Measurements from ENCODE around the gene KCNT2.

The KCNT2 gene

DNA sequence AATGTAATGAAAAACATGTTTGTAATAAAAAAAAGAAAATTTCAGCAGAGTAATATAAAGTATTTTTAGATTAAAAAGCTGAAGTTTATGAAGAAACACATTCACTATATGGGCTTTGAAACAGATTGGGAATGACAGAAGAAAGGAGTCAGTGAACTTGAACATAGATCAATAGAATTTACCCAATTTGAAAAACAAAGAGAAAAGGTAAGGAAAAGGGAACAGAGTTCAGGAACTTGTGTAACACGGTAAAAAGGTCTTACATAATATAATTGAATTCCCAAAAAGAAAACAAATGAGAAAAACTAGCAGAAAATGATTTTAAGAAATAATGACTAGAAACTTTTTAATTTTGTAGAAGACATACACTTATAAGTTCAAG lies 206.8 kb downstream of the KCNT2 start:
- no peak for DNase-seq

GRCh38 chr1:196400478-196401451 lies 207.5 kb downstream of the KCNT2 start:
- no peak for DNase-seq

GRCh38 chr1:196399713-196400112 lies 208.5 kb downstream of the KCNT2 start:
- no peak for DNase-seq

DNA sequence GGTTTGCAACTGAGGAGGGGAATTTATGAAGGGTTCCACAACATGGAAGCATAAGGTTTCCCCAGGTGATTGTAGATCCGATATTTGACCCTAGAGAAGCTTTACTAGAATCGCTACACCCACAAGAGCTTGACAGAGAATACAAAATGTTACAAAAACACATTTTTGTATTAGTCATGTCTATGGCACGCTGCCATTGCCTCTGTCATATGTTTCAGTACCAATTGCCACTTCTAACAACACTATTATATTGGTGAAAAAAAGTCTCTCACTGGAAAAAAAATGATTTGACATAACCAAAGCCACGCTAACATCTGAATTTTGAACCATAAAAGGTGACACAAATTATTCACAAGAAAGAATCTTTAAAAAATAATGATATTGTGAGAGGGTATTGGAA lies 214.5 kb downstream of the KCNT2 start:
- peak in 1 of 58 donors; percentile 18 for DNase-seq

DNA sequence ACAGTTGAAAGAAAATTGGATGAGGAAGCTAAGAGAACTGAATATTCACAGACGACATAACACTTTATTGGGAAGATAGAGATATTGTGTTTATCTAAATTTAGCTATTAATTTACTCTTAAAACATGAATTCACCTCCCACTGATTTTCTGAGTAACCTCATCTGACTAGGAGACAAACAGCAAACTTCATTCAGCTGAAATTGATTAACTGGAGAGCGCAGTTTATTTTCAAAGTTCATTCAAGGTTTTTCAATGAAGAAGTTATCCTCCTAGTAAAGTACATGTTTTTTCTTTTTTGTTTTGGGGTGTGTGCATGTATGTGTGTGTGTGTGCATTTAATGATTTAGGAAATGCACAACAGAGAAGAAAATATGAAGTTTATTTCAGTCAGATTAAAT lies 215.0 kb downstream of the KCNT2 start:
- DNase-seq: no peak

GRCh38 chr1:196387766-196388165 lies 220.5 kb downstream of the KCNT2 start:
- no peak for DNase-seq

DNA sequence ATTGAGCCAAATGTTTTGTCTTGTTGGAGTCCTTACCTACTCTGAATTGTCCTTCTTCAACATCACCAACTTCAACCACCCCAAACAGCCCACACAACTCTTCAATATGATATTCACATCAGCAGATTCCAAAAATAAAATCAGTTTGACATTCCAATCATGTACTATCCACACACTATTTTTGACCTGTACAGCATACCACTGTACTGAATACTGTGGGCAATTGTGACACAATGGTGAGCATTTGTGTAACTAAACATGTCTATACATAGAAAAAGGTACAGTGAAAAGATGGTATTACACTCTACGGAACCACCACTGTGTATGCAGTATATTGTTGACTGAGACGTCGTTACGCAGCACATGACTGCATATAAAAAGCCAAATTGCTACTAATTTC lies 223.1 kb downstream of the KCNT2 start:
- DNase-seq: no peak

DNA sequence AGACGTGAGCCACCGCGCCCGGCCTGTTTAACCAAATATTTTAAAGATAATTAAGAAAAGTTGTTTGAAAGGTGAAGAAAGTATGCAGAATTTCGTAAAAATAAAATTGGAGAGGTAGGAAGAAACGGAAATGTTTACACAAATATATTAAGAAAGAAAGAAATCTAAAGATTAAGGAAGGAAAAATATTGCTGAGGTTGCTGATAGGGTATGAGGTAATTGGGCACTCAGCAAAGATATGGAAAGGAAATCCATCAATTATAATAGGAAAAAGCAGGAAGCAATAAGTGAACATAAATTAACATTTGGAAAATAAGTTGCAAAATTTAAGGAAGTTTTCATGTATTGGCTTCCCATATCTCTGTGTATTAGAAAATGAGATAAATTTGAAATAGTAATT lies 225.9 kb downstream of the KCNT2 start:
- DNase-seq: no peak

DNA sequence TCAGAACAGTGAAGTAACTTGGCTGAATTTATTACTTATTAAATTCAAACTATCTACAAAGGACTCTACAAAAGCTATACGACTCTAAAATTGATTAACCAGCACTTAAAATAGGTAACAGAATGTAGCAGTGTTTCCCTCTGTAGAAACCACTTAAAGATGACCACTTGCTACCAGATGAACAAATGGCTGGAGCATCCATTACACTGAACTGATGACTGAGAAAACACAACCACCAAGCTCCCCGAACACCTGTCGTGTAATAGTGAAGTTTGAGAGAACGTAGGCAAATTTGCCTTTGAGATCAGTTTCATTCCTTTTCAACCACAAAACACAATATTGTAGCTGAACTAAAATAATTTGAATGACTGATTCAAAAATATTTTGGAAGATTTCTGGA lies 226.7 kb downstream of the KCNT2 start:
- DNase-seq: no peak

DNA sequence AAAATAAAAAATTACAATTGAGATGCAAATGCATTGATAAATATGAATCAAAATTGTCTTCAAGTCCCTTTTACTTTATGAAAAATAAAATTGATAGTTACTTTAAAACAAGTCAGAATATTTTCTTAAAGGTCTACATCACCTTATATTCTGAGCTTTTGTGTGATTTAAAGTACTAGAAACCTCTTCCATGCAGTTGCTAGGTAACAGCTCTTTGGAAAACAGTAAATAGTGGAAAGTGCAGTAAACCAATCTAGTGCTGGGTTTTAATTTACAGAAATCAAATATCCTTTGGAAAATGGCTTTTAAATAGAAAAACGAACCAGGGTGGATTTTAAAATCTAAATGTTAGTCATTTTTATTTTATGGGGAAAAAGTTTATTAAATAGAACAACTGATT lies 227.9 kb downstream of the KCNT2 start:
- no peak for DNase-seq

- no peak for DNase-seq
Observed at GRCh38 chr1:196377811-196378210, 230.4 kb downstream of the KCNT2 start.

DNA sequence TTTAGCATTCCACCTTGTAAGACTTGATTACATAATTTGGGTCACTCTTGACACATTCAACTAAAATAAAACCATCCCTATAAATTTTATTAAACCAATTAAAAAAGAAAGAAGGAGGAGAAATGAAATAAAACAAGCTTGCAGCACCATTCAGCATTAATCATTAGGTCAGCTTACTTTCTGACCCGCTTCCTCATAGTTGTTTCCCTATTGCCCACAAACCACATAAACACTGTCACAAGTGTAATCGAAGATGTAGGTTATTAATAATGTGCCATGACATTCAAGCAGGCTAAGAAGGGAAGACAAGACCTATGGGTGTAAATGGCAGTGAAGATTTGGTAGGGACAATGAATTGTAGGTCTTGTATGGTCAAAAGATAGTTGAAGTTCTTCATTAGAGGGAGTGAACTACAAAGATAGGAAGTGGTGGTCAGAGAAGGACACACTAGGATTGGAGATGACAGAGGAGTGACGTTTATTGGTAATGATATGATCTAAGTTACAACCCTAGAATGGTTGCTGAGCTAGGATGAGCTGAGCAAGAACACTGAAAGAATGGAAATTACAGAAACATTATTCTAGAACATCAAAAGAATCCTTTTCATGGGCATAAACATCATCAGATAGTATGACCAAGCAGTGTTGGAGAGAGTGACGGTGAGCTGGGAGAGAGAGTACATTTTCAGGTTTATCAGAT lies 231.5 kb downstream of the KCNT2 start:
- DNase-seq: no peak

DNA sequence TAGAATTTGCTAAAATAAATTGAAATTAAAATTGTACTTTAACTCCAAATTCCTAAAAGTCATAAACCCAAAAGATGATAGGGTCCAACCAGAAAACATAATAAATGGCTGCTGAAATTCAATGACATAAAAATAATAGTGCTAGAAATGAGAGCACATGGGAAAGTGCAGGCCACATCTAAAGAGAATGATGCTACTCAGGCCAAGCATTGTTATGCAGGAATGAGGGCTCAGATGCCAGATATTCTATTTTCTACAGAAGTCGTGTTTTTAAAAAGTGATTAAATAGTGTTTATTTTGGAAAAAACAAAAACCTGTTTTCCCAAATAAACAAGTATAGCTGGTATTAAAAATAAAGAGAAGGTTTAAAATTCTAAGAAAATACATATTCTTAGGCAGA lies 234.4 kb downstream of the KCNT2 start:
- DNase-seq: no peak

- no peak for DNase-seq
Observed at GRCh38 chr1:196372896-196373536, 235.2 kb downstream of the KCNT2 start.

DNA sequence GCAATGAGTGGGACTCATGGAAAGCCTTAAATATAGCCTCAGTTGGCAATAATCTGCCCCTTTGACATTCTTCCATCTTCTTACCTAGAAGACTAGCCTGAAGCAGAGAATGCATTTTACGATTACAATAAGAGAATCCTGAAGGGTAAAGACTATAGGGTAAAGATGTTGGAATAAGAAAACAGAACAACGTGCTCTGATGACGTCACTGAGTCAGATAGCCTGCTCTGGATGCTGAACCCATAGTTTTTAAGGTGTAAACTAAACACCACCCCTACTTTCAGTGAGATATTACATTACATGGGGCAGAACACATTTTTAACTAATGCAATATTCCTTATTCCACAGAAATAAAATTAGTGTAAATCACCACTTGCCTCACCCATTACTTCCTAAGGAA lies 240.4 kb downstream of the KCNT2 start:
- DNase-seq: no peak

GRCh38 chr1:196366817-196367495 lies 241.3 kb downstream of the KCNT2 start:
- DNase-seq: no peak

DNA sequence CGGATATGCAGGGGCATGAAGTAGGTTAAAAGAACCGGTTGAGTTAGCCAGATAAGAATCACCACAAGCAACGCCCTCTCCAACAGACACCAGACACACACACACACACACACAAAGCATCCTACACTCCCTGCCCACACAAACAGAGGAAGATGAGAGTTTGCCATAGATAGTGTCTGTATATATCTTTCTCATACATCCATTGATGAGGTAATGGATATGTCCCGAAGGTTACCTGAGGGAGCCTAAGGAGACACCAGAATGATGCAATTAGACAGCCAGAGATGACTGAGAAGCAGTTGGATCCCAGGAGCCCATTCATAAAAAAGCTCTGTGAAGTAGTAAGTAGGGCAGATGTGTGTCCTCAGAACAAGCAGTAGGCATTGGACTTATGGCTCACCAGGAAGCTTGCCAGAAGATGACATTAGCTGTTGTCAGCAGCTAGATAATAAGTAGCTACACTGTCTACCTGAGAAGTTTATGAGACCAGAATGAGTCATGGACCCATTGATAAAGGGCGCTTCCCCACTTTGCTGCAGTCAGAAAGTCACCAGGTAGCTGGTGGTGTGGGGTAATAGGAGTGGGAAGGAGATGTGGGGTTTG lies 247.0 kb downstream of the KCNT2 start:
- no peak for DNase-seq

GRCh38 chr1:196357913-196358312 lies 250.3 kb downstream of the KCNT2 start:
- DNase-seq: no peak

GRCh38 chr1:196355206-196355786 lies 252.9 kb downstream of the KCNT2 start:
- no peak for DNase-seq

DNA sequence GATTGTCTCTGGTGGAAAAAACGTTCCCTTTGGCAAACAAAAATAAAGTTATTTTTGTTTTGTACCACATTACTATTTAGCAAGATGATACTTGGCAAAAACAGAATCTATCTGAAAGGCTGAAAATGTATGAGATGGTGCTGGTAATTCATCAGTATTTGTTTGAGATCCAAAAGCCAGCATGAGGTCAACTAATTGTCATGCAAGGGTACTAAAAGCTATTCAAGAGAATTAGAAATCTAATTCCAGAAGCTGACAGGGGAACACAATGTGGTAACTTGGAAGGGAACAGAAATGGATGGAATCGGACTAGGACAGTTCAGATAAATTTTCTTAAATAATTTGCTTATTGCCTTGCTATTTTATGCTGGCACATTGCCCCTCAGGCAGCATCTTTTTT lies 263.8 kb downstream of the KCNT2 start:
- DNase-seq: no peak

- no peak for DNase-seq
Observed at GRCh38 chr1:196324345-196324744, 283.9 kb downstream of the KCNT2 start.
